HG03432 (cell line): Measurements from ENCODE around the gene ST6GALNAC2.
A peak's percentile ranks its signal among the peaks of the same experiment; 100 is the strongest.
"Not testable (repeated sequence)": the region's sequence is repeated elsewhere in the genome, so short reads cannot be mapped to it uniquely, and the experiment has no call there.

ENCODE experiments used
- ATAC-seq: cut with Tn5 transposase; IDR thresholded peaks from one replicate; pipeline ENCODE4 v1.9.1; 2021; ENCODE audit warnings: mild to moderate bottlenecking, moderate library complexity; ENCODE audit not compliant: unreplicated experiment

Gene ST6GALNAC2

DNA sequence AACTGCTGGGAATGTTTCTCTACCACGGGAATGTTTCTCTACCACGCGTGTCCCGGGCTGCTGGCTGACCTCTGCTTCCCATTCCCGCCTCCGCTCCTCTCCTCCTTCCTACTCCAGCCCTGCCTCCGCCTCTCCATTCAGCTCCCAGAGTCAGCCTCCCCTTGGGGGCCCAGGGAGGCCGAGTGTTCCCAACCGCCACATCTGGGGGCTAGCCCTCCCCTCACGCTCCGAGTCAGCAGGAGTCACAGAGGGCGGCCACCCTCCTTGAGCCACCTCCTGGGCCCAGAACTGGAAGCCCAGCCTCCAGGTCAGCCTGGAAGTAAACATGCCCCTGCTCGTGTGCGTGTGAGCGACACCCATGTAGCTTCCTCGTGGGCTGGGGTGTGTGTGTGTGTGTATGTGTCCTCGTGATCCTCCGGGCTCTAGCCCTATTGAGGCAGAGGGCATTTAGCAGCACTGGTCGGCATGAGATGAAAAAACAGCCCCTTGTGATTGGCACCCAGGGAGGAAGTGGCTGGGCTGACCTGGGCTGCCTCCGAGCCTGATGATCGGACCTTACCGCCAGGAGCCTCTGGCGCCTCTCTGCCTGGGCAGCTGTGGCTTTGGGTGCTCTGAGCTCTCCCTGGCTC, 55.5 kb downstream of the ST6GALNAC2 start:
- ATAC-seq = no peak

GRCh38 chr17:76529224-76530094, 56.2 kb downstream of the ST6GALNAC2 start:
- no peak for ATAC-seq

- ATAC-seq = no peak
These were observed 57.0 kb downstream of the ST6GALNAC2 start for GRCh38 chr17:76528528-76529223.

- ATAC-seq = peak; percentile 46
These were observed 57.5 kb downstream of the ST6GALNAC2 start for GRCh38 chr17:76528156-76528527.

GRCh38 chr17:76527430-76528111, 58.1 kb downstream of the ST6GALNAC2 start:
- ATAC-seq = peak; percentile 51

DNA sequence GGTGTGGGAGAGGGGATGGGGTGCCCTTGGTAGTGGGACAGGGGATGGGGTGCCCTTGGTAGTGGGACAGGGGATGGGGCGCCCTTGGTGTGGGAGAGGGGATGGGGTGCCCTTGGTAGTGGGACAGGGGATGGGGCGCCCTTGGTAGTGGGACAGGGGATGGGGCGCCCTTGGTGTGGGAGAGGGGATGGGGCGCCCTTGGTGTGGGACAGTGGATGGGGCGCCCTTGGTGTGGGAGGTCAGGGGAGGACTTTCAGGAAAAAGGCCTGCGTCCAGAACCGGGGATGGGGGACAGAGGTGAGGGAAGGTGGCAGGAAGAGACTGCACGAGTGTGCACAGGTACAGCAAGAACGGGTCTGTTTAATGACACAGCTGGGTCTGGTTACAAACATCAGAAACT, 58.6 kb downstream of the ST6GALNAC2 start:
- not testable (repeated sequence) for ATAC-seq

DNA sequence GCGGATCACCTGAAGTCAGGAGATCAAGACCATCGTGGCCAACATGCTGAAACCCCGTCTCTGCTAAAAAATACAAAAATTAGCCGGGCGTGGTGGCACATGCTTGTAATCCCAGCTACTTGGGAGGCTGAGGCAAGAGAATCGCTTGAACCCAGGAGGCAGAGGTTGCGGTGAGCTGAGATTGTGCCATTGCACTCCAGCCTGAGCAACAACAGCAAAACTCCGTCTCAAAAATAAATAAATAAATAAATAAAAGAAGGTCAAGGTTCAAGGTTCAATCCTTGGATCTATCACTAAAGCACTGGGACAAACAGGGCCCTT, 60.2 kb downstream of the ST6GALNAC2 start:
- ATAC-seq = not testable (repeated sequence)

DNA sequence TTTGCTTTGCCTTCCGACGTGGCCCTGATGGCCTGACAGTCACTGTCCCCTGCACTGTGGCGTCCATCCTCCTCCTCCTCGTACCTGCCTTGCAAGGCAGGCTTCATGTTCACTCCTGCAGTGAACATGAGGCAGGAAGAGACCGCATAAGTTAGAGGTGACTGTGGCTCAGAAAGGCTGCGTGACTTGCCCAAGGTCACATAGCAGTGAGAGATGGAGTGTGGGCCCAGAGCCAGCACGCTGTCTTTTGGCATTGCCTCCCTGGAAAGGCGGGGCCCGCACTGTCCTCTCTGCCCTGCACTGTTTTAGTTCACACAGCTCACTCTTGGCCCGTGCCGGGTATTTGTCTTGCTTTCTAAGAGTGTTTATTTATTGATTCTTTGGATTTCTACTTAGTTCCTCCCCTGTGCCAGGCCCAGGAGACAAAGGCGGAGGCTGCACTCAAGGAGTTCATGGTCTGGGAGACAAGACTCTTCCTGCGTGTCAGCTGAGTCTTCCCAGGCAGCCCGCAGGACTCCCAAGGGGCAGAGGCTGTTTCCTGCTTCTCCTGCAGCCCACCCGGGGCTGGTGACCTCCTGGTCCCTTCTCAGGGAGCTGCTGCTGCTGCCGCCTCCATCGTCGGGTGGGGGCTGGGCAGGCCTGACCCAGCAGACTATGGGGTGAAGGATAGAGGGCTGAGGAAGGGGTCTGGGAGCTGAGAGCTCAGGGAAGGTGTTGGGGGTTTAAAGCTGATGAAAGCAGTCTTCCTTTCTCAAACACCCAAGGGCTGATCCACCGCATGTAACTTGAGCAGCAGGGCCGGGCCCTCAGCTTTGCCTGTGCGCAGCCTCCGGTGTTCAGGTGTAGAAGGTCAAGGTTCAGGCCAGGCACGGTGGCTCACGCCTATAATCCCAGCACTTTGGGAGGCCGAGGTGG, 60.8 kb downstream of the ST6GALNAC2 start:
- no peak for ATAC-seq

GRCh38 chr17:76523084-76524037, 62.3 kb downstream of the ST6GALNAC2 start:
- peak; percentile 38 for ATAC-seq

- ATAC-seq = not testable (repeated sequence)
These were observed 64.0 kb downstream of the ST6GALNAC2 start for GRCh38 chr17:76521683-76522082.

- ATAC-seq = no peak
These were observed 64.4 kb downstream of the ST6GALNAC2 start for GRCh38 chr17:76521262-76521661.

DNA sequence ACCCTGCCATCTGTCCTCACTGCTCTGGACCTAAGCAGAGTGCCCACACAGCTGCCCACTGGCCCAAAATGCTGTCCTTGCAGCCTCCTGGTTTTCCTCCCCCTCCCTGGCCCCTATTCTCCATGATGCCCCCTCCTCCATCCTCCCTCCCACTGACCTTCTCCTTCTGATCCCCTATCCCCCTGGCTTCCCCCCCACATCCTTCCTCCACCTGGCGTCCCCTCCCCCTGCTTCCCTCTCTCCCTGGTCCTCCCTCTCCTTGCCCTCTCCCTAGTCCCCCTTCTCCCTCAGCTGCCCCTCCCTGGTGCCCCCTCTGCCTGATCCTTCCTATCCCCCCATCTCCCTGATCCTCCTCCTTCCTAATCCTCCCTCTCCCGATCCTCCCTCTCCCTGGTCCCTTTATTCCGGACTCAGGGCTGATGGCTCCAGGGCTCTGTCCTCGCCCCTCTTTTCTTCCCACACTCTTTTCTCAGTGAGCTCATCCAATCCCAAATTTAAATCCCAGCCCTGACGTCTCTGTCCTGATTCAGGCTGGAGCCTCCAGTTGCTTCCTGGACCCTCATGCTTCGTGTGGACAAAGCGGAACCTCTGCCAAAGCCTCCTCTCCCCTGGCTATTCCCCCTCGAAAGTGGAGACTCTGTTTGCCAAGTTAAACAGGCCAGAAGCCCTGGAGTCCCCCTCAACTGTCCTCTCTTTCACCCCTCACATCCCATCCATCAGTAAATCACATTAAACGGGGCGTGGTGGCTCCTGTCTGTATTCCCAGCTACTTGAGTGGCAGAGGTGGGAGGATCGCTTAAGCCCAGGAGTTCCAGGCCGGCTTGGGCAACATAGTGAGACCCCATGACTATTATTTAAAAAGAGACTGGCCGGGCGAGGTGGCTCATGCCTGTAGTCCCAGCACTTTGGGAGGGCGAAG, 66.4 kb downstream of the ST6GALNAC2 start:
- no peak for ATAC-seq

- no peak for ATAC-seq
These were observed 68.0 kb downstream of the ST6GALNAC2 start for GRCh38 chr17:76517638-76518038.
